K562 (cell line): Measurements from ENCODE around the gene PCDH9. TPM values are rescaled to one million over a fixed set of nuclear protein-coding genes. Genes with fewer than 3 reads are reported as not detected.

Source experiments
- CHD2 ChIP-seq: IDR thresholded peaks from 2 replicates; pipeline ENCODE4 v1.6.1; 2011; ENCODE audit warnings: low read depth, low read length
- MAFG ChIP-seq: fragments of 450-650 bp; conservative IDR thresholded peaks from 2 replicates; pipeline ENCODE4 v1.6.1; 2016; ENCODE audit warnings: missing genetic modification characterization, missing compliant biosample characterization
- MCM7 ChIP-seq, 2 experiments: fragments of 450-650 bp; IDR thresholded peaks; 2 replicates each; pipeline ENCODE4 v1.6.1; 2016 to 2018
- MED1 ChIP-seq: sonication (generic); formaldehyde crosslinking; IDR thresholded peaks from 2 replicates; pipeline ENCODE4 v1.8.1; 2023; ENCODE audit warnings: missing genetic modification reagents, borderline replicate concordance
- RERE ChIP-seq: sonication (generic); formaldehyde crosslinking; IDR thresholded peaks from 2 replicates; pipeline ENCODE4 v1.8.0; 2023; ENCODE audit warnings: missing genetic modification reagents, mild to moderate bottlenecking, borderline replicate concordance
- SRF ChIP-seq, 2 experiments: fragments of 250-450, 450-650 bp in 1 of 2; sonication (Bioruptor Pico) in 1 of 2; sonication (generic) in 1 of 2; formaldehyde crosslinking; IDR thresholded peaks; 2 replicates each; pipeline versions ENCODE4 v1.5.0 to v1.5.1; 2020 to 2022; ENCODE audit warnings: mild to moderate bottlenecking in 1 of 2, missing genetic modification reagents in 1 of 2
- ZNF3 ChIP-seq: fragments of 250-450 bp; sonication (Bioruptor Pico); IDR thresholded peaks from 2 replicates; pipeline ENCODE4 v1.5.0; 2021; ENCODE audit warnings: mild to moderate bottlenecking, moderate library complexity
- polyA plus RNA-seq, 8 experiments: library from polyadenylated mRNA; depleted of rRNA in 4 of 8; stranded (reverse) in 5 of 8; unstranded in 3 of 8; fragments of >200 nt; fragmentation: Nextera tagmentation in 2 of 8; fragmentation: Illumina TruSeq in 1 of 8; extraction: Ambion mirVana in 2 of 8; extraction: Trizol in 1 of 8; gene quantifications; 2 replicates each; pipeline versions ENCODE4 v1.2.1 to v1.2.3, GENCODE V29; 2011 to 2014; ENCODE audit warnings: inconsistent platforms in 1 of 8, missing spikeins in 1 of 8
- total RNA-seq, 7 experiments: library from RNA; depleted of rRNA in 6 of 7; stranded (reverse); fragments of >200 nt in 6 of 7; fragmentation: Illumina TruSeq in 2 of 7; extraction: Trizol in 2 of 7; gene quantifications; 2 replicates each; pipeline versions ENCODE4 v1.2.1 to v1.2.3, GENCODE V29; 2011 to 2021; ENCODE audit warnings: low replicate concordance in 1 of 7
- TF ChIP-seq, protein P1 (sequence below): fragments of 450-650 bp; formaldehyde crosslinking; IDR thresholded peaks from 2 replicates; pipeline ENCODE4 v1.4.0; 2020; ENCODE audit warnings: mild to moderate bottlenecking, mixed read lengths

Gene PCDH9
- total and polyA plus RNA-seq, 9 of the 15 experiments (the other 6 are each of a cell fraction or from before 2014, with no cell fraction given), result 1.1 to 6.7 (median 4.9) TPM

- TF ChIP-seq RERE (no peak), MAFG (peak; percentile 54), MCM7 (IDR thresholded peaks at IDR 0.05) (no peak), SRF (CRISPR knock-in tag; IDR thresholded peaks at IDR 0.05) (no peak), CHD2 (no peak), ZNF3 (CRISPR knock-in tag) (no peak), MED1 (CRISPR knock-in tag) (no peak)
- TF ChIP-seq, protein P1, sequence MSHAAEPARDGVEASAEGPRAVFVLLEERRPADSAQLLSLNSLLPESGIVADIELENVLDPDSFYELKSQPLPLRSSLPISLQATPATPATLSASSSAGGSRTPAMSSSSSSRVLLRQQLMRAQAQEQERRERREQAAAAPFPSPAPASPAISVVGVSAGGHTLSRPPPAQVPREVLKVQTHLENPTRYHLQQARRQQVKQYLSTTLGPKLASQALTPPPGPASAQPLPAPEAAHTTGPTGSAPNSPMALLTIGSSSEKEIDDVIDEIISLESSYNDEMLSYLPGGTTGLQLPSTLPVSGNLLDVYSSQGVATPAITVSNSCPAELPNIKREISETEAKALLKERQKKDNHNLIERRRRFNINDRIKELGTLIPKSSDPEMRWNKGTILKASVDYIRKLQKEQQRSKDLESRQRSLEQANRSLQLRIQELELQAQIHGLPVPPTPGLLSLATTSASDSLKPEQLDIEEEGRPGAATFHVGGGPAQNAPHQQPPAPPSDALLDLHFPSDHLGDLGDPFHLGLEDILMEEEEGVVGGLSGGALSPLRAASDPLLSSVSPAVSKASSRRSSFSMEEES, result peak; percentile 81
These were observed 886.8 kb downstream of the PCDH9 start (continued) for GRCh38 chr13:66343224-66343828.
